B cell (primary cell): ENCODE measurements around the gene TOLLIP.

Source experiments
- EZH2 ChIP-seq: IDR thresholded peaks from 2 replicates; pipeline ENCODE4 v1.6.1; 2012; ENCODE audit warnings: borderline replicate concordance, low read depth, mild to moderate bottlenecking, moderate library complexity, low read length; ENCODE audit not compliant: insufficient read depth, poor library complexity, severe bottlenecking
- TF ChIP-seq, protein P1 (sequence below): fragments of 200-600 bp; IDR thresholded peaks from one replicate; pipeline ENCODE4 v1.8.0; 2022; ENCODE audit warnings: antibody characterized with exemption, mild to moderate bottlenecking

DNA sequence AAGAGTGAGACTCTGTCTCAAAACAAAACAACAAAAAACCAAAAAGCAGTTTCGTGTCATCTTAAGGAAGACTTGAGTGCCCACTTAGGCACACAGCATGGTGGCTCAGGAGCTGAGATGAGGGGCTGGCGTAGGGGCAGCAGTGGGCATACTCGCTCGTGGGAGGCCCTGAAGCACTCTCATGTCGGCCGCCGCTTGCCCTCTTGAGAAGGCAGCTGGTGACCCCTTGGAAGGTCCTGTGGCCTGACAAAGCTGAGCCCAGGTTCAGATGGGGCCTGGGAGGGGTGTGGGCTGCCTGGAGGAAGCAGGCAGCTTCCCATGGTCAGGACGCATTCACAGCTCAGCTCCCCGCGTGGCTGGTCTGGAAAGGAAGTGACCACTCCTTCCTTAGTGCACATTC is 71.6 kb downstream of the TOLLIP start:
- TF ChIP-seq EZH2 = no peak
- TF ChIP-seq, protein P1, sequence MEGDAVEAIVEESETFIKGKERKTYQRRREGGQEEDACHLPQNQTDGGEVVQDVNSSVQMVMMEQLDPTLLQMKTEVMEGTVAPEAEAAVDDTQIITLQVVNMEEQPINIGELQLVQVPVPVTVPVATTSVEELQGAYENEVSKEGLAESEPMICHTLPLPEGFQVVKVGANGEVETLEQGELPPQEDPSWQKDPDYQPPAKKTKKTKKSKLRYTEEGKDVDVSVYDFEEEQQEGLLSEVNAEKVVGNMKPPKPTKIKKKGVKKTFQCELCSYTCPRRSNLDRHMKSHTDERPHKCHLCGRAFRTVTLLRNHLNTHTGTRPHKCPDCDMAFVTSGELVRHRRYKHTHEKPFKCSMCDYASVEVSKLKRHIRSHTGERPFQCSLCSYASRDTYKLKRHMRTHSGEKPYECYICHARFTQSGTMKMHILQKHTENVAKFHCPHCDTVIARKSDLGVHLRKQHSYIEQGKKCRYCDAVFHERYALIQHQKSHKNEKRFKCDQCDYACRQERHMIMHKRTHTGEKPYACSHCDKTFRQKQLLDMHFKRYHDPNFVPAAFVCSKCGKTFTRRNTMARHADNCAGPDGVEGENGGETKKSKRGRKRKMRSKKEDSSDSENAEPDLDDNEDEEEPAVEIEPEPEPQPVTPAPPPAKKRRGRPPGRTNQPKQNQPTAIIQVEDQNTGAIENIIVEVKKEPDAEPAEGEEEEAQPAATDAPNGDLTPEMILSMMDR = no peak
